H1 (cell line): ENCODE measurements around the gene MAGI2. TPM values are rescaled to one million over a fixed set of nuclear protein-coding genes. Genes with fewer than 3 reads are reported as not detected.

Experiments used
- CTBP2 ChIP-seq: IDR thresholded peaks from 2 replicates; pipeline ENCODE4 v1.7.0; 2011; ENCODE audit warnings: borderline replicate concordance, mild to moderate bottlenecking, moderate library complexity, mixed read lengths, low read length; ENCODE audit not compliant: insufficient read depth, insufficient read length
- EGR1 ChIP-seq: IDR thresholded peaks from 2 replicates; pipeline ENCODE4 v1.6.1; 2011; ENCODE audit warnings: low read depth, low read length, borderline replicate concordance
- SIN3A ChIP-seq, 2 experiments: IDR thresholded peaks in 1 of 2; conservative IDR thresholded peaks in 1 of 2; 2 replicates each; pipeline ENCODE4 v1.6.1; 2011 to 2012; ENCODE audit warnings: low read length in 2 of 2, improper control_type of control experiment in 1 of 2, low read depth in 1 of 2, mild to moderate bottlenecking in 1 of 2
- TAF7 ChIP-seq: optimal IDR thresholded peaks from 2 replicates; pipeline ENCODE3; 2011; ENCODE audit warnings: low read depth, mild to moderate bottlenecking, inconsistent platforms, low read length, moderate library complexity, borderline replicate concordance
- TCF12 ChIP-seq: IDR thresholded peaks from 2 replicates; pipeline ENCODE4 v1.6.1; 2011; ENCODE audit warnings: low read depth, mild to moderate bottlenecking, low read length
- polyA plus RNA-seq, 7 experiments: library from polyadenylated mRNA; depleted of rRNA in 3 of 7; stranded (reverse) in 5 of 7; unstranded in 2 of 7; fragments of >200 nt in 5 of 7; fragments of 200-250 nt in 2 of 7; gene quantifications; 1 replicate in 5 of 7; 2 replicates in 1 of 7; 4 replicates in 1 of 7; pipeline versions ENCODE4 v1.2.1 to v1.2.3, GENCODE V29; 2011 to 2013; ENCODE audit warnings: missing spikeins in 2 of 7, mixed read lengths in 2 of 7
- total RNA-seq: library from RNA; stranded (reverse); fragmentation: NEBNext Ultra II Directional; extraction: Animal tissue kit (Norgen Biotek cat#: 25700); gene quantifications from 2 replicates; pipeline ENCODE4 v1.2.1, GENCODE V29; 2021

MAGI2 gene
- total and polyA plus RNA-seq, 2 of the 8 experiments (the other 6 are each of a cell fraction or from before 2014, with no cell fraction given), result 6.0 to 27.3 TPM

DNA sequence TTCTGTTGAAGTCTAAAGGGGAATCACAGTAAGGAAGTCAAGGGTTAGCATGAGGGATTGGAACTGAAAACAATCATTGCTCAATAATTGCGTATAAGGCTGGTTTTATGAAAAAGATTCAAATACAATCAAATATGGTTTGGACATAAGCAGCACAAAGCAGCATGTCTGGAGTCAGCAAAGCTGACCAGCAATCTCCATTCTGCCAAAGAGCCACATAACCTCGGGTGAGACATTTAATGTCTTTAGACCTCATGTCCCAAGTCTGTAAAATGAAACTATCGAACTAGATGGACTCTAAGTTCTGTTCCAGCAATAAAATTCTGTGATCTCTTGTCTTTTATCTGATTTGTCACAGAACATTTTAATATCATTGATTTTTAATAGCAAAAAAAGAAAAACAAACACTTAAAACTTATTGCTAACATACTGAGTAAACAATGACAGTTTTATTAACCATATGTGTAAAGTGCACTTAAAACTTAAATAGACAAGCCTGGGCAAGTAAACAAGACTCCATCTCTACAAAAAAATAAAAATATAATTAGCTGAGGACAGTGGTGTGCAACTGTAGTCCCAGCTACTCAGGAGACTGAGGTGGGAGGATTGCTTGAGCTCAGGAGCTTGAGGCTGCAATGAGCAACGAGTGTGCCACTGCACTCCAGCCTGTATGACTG lies 217.0 kb downstream of the MAGI2 start (continued):
- TF ChIP-seq CTBP2 (no peak), SIN3A (conservative IDR thresholded peaks at IDR 0.05 in 1 of 2, IDR thresholded peaks at IDR 0.05 in 1 of 2; ENCODE audit: low read depth in 1 of 2, low read length in 2 of 2) (no peak), TAF7 (no peak), TCF12 (no peak), EGR1 (no peak)
